CD1c-positive myeloid dendritic cell (primary cell): Measurements from ENCODE around the gene WDFY2.

ENCODE experiments used
- DNase-seq: peaks from one replicate; pipeline ENCODE4 v3.0.0-alpha.2; 2016; ENCODE audit errors: extremely low spot score

The WDFY2 gene

DNA sequence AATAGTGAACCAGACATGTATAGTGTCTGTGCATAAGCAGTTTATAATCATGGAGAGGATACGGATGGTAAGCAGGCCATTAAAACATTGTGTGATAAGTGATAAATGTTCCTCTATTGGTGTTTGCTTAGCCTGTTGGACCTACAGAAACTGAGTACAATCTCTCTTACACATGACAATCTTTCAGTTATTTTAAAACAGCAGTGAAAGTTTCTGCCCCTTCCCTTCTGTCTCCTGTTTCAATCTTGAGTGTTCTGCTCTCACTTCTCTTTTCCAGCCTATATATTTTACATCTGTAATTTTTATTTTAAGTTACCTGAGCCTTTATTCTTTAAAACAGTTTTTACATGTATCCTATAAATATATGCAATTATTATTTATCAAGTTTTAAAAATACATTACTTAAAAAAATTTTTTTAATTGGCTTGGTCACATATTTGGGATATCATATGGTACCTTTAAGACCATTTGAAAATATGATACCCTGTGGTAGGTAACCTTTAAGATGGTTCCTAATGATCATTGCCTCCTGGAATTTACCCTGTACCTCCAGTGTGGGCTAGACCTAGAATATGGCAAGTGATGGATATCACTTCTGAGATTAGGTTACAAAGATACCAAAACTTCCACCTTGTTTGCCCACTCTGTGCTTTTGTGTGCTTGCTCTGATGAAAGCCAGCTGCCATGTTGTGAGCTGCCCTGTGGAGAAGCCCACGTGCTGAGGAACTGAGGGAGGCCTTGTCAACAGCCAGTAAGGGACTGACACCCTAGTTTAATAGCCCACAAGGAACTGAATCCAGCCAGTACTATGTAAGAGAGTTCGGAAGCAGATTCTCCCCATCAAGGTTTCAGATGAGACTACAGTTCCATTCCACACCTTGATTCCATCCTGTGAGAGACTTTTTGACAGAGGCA, 120.4 kb downstream of the WDFY2 start:
- DNase-seq, result no peak

DNA sequence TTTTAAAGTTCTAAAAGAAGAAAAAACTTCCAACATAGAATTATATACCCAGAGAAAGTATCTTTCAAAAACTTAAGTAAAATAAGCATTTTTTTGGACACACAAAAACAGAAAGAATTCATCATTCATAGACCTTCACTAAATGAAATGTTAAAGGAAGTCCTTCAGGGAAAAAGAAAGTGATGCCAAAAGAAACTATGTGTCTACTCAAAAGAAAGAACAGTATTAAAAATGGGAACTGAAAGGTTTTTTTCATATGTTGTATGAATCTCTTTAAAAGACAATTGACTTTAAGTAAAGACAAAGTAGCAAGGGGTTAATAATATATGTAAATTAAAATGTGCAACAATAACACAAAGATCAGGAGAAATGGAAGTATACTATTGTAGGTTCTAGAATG, 123.2 kb downstream of the WDFY2 start:
- DNase-seq, result no peak

DNA sequence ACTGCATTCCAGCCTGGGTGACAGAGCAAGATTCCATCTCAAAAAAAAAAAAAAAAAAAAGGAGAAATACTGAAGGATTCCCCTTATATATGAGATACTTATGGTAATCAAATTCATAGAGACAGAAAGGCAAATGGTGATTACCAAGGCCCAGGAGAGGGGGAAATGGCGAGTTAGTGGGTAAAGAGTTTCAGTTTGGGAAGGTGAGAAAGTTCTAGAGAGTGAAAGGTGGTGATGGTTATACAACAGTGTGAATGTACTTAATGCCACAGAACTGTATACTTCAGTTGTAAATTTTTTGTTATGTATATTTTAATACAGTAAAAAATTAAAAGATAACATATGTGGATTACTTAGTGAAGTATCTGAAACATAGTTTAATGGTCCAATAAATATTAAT, 129.5 kb downstream of the WDFY2 start:
- no peak for DNase-seq

DNA sequence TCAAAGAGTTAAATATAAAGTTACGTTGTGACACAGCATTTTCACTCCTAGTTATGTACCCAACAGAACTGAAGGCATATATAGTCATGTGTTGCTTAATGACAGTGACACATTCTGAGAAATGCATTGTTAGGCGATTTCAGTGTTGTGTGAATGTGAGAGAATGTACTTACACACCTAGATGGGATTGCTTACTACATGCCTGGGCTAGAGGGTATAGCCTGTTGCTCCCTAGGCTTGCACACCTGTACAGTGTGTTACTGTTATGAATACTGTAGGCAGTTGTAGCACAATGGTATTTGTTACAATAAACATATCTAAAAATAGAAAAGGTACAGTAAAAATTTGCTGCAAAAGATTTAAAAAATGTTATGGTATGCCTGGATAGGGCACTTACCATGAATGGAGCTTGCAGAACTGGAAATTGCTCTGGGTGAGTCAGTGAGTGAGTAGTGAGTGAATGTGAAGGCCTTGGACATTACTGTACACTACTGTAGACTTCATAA, 130.5 kb downstream of the WDFY2 start:
- peak; percentile 56 for DNase-seq

DNA sequence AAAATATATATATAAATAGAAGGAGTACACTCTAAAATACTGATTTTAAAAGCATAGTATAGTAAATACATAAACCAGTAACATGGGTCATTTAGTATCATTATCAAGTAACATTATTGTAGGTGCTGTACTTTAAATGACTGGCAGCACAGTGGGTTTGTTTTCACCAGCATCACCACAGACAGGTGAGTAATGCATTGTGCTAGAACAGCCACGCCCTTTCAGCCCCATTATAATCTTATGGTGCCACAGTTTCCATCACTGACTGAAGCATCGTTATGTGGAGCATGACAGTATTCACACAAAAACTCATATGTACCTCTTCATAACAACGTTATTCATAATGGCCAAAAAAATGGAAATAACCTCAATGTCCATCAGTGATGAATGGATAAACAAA, 131.4 kb downstream of the WDFY2 start:
- no peak for DNase-seq

DNA sequence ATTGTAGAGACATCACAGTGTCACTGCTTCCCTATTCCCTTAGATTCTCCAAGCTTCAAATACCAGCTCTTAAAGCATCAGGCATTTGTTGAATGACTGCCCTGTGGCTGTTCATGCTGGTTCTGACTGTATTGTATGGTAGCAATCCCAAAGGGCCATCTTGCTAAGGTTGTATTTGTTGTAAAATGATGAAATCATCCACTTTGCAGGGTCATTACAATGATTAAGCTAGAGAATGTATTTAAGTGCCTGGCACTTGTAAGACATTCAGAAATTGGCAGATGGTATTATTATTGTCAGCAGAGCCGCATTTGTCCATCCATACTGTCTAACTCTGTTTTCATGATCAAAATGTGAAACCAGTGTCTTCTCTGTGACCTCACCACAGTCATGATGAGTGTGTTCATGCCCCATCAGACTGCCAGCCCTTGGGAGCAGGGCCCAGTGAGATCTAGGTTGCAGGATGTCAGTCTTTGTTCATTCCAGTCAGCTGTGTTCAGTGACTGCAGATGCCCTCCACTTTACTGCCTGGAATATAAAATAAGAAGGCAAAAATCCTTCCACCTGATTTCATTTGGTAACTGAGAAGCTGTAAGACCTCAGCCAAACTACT, 133.6 kb downstream of the WDFY2 start:
- no peak for DNase-seq

DNA sequence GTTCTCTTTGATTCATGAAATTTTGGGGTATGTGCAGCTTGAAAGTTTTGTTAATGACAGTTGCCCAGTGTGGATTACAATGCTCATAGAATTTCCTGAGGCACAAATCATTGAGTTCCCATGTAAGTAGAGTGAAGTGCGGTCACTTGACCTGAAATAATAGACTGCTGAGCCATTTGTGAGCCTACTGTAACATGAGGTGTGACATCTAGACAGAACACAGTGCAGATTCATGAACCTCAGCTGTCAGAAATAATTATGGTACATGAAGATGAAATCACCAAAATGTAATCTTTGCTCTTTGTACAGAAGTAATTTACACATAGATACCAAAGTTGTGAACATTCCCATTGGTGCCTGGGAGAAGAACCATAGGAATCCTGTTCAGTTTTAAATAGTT, 135.1 kb downstream of the WDFY2 start:
- no peak for DNase-seq

DNA sequence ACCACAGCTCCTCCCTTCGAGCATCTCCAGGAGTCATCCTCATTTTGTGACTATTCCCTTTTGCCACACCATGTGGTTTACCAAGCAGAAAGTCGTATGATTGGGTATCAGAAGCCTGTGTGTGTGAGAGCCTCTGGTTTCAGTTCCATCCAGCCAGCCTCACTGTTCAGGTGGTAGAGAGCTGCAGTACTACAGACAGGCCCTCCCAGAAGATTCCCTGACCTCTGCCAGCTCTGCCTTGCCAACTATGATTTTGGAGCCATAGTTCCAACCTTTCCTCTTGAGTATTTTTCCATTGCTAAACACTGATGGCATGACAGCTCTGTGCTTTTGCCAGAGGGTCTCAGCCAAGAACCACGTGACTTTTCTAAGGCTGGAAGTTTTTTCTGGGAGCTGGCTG, 137.2 kb downstream of the WDFY2 start:
- no peak for DNase-seq

DNA sequence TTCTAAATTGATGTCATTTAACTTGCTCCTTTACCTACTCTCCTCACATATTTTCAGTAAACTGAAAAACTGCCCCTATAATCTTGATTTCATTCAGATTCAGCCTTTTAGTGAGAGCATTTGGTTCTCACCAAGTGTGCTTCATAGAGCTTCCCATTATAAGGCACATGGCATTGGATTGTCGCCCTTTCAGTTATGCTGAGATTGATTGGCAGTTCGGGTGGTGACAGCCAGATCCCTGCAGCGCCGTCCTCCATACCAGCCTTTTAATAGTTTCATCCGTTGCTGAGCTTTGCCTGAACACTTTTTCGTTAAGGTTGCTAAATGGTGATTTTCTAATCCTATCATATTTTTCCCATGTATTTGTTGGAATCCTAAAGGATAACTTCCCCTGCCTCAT, 139.3 kb downstream of the WDFY2 start:
- DNase-seq, result no peak

DNA sequence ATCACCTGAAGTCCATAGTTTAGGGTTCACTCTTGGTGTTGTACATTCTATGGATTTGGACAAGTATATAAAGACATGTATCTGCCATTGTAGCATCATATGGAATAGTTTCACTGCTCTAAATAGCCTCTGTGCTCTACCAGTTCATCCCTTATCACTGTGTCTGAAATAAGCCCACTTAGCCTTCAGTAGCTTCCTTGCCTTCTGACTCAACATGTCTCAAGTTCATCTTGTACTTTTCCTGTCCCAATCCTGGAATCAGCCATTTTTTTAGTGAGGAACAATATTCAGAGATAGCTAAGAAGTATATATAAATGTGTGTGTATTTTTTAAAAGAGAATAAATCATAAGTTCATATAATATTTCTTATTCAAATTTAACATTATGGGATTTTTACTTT, 140.5 kb downstream of the WDFY2 start:
- no peak for DNase-seq

DNA sequence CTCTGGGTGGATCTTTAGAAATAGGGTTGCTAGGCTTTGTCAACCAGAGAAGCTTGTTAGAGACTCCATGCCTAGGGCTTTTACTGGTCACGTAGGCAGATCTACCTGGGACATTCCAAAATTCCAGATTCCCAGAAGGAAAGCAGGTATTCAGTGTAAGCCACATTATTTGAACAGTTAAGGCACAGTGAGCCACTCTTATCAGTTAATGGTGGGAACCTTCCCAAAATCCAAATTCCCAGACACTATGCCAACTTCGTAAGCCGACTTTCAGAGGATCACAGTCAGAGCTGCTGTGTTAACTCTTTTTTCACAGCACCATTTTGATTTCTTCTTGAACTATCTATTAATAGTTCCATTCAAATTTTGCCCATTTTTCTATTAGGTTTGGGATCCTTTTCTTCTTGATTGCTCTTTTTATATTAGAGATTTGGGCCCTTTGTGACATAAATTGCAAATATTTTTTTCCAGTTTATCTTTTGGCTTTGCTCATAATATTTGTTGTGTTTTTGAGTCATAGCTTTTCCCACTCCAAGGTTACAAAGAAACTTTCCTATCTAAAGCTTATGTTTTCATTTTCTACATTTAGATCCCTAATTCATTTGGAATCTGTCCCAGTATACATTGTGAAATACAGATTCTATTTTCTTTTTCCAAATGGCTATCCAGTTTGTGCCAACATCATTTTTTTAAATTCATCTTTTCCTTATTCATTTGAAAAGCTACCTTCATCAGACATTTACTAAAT, 142.4 kb downstream of the WDFY2 start:
- no peak for DNase-seq

DNA sequence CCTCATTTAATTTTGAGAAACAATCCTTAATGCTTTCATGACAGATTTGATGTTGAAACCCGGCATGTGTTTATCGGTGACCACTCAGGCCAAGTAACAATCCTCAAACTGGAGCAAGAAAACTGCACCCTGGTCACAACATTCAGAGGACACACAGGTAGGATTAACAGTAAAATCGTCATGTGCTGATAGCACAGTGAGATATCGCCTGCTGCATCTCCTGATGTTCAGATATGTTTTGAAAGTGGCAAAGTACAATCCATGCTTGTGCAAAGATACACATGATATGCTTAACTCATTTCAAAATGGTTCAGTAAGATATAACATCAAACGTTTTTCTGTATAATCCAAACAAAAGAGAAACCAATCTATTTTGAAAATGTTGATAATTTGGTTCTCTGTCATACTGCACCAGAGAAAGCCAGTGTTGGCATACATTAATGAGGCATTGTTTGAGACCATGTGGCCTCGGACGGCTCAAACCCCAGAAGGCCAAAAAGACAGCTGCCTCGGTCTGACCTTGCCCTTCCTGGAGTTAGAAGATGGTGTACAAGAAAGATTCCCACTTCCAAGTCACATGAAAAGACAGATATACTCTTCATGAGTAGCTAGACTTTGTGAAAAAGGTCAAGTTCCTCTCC, 143.5 kb downstream of the WDFY2 start:
- DNase-seq, result no peak

DNA sequence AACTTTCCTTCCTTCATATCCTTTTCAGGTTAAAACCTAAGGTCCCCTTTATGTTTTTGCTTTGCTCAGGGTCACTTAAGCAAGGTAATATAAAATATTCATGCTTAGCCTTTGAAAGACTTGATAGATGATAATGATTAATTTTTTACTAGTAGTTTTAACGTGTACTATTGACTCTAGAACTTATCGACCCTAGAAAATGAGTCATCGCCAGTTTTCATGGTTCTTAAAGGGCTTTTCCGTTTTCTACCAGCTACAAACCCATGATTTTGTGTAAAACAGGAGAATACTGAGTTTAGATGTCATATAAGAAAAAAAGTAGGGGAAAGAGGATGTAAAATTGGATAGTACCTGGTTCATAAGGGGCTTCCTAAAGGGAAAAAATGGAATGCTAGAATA, 144.0 kb downstream of the WDFY2 start:
- no peak for DNase-seq

DNA sequence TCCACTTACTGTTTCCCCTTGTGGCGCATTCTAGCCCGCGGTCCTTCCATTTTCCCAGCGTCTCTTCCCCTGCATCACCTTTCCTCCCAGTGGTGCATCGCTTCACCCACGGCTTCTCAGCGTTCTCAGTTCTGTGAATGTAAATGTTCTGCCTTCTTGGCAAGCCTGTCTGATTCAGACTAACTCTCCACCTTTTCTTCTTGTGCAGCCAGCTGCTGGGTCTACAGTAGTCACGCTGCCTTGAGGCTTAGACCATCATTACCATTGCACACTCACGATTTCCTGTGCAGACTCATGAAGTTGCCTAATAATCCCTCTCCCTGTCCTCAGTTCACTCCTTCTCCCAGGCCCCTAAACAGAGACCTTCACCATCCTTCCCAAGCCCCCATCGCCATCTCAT, 144.7 kb downstream of the WDFY2 start:
- no peak for DNase-seq

DNA sequence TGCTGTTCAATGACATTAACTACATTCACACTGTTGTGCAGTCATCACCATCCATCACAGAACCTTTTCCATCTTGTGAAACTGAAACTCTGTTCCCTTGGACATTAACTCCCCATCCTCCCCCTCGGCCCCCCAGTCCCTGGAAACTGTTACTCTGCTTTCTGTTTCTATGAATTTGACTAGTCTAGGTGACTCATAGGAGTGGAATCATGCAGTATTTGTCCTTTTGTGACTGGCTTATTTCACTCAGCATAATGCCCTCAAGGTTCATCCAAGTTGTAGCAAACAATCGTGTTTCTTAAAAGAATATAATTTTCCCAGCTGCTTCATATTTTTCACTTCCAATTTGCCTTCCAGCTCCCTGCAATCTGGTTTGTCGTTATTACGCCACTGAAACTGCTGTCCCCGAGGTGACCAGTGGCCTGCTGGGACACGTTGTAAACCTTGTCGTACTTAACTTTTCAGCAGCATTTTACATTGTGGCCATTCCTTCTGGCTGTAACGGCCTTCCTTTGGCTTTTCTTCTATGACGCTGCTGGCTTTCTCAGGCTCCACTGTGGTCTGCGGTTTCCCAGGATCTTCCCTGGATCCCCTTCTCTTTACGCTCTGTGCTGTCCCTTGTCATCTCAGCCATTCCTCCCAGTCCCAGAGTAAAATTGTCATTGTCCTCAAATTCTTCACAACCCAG, 145.7 kb downstream of the WDFY2 start:
- no peak for DNase-seq

DNA sequence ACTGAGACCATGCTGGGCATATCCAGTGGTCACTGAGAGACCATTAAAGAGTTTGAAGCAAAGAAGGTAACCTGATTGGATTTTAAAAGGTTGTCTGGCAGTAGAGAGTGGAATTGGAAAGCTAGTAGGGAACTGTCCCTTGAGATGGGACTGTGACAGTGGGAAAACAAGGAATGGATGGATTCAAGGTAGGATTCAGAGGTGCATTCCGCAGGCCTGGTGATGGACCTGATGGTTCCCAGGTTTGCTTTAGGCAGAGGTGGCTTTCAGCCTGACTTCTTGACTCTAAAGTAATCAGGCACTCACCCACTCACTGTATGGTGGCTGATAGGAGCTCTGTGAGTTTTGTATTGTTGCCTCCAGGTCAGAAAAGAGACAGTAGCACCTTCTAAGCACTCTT, 146.7 kb downstream of the WDFY2 start:
- no peak for DNase-seq

DNA sequence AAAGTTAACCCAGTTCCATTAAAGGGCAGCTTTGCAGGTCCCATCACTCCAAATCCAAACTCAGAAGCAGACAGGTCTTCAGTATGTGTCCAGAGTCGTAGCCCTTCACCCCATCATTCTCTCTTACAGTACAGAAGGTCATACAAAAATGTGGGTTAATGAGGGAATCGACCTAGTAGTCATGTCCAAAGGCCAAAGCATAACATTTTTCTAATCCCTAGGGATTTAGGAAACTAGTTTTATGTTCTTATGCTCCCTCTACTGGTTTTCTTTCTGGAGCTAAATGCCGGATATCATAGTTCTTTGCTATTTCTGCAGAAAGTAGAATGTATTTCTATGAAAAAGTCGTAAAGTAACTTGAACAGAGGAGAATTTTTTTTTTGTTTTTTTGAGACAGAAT, 147.5 kb downstream of the WDFY2 start:
- DNase-seq, result no peak

DNA sequence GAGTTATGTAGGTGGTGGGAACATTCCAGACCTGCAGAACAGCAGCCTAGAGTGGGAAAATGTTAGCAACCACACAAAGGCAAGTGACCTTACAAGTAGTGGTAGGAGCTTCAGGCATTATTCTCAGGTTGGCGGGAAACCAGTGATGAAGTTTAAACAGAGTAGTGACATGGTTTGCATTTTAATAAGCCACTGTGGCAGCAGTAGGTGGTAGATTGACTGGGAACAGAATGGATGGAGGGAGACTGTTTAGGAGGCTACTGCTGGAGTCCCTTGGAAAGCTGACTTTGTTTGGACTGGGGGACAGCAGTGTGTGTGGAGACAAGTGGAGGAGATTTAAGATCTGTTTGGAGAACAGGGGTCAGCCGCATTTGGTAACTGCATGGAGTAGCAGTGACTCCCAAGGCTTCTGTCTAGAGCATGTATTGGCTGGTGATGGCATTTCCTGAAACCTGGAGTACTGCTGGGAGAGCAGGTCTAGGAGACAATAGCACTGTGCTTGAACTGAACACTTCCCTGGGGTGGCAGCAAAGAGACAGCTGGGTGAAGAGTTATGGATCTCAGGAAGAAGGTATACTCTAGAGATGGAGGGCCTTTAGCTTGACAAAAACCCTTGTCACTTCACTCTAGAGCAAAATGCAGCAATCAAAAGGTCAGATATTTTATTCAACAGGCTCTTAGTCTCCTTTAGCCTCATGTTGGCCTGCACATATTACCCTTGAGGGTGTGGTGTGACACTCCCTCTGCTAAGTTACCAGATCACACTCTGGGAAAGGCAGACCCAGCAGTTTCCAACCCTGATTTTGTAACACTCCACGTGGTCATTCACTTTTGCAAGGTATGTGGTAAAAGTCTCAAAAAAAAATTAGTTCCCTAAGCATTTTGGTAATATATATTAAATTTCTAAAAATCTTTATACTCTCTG, 149.4 kb downstream of the WDFY2 start:
- no peak for DNase-seq

DNA sequence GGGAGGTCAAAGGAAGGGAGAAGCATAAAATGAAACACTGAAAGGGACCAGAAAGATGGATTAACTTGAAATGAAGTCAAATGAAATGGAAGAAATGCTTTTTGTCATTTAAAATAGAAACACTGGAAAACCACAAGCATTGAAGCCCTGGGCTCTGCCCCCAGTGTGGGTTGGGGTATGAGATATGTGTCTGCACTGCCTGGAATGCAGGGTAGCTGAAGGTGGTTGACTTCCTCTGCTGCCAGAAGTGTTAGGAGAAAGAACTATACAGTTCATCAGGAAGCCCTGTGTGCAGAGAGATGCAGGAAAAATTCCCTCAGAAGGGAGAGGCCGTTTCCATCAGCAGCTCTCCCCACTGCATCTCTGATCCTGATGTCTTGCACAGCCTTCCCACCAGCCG, 150.5 kb downstream of the WDFY2 start:
- DNase-seq, result no peak

DNA sequence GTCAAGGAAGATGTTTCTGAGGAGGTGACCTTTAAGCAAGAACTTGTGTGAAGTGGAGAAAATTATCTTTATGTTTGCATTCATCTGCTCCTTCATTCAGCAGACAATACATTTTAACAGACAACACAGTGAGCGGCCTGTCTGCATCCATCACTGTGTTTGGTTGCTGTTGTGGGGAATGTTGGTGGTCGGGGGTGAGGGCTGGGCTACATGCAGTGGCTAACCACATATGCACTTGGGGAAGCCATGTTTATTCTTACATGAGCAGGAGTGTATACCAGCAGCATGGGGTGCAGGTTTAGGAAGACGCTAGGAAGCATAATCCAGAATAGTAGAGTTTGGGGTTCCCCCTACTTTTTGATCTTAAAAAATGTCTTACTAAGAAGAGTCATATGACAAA, 153.3 kb downstream of the WDFY2 start:
- DNase-seq, result no peak
